B cell (primary cell): ENCODE measurements around the gene PRSS21.

ENCODE experiments used
- EZH2 ChIP-seq: IDR thresholded peaks from 2 replicates; pipeline ENCODE4 v1.6.1; 2012; ENCODE audit warnings: borderline replicate concordance, low read depth, mild to moderate bottlenecking, moderate library complexity, low read length; ENCODE audit not compliant: insufficient read depth, poor library complexity, severe bottlenecking
- TF ChIP-seq, protein P1 (sequence below): fragments of 200-600 bp; IDR thresholded peaks from one replicate; pipeline ENCODE4 v1.8.0; 2022; ENCODE audit warnings: antibody characterized with exemption, mild to moderate bottlenecking

DNA sequence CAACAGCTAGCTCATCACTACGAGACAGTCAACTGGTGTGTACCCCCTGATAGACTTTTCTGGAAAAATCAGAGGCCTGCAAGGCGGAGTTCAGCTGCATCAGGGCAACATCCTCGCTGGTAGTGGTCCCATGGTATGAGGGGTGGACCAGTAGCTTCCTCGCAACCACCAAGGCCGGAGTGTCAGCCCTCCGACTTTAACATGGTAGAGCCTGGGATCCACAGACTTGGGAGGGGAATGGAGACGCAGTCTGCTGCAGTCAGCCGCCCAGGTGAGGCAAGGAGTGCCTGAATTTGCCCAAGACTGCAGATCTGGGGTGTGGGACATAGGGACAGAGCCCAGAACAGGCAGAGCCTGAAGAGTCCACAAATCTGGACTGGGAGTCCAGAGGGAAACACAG lies 26.5 kb downstream of the PRSS21 start:
- TF ChIP-seq, protein P1, sequence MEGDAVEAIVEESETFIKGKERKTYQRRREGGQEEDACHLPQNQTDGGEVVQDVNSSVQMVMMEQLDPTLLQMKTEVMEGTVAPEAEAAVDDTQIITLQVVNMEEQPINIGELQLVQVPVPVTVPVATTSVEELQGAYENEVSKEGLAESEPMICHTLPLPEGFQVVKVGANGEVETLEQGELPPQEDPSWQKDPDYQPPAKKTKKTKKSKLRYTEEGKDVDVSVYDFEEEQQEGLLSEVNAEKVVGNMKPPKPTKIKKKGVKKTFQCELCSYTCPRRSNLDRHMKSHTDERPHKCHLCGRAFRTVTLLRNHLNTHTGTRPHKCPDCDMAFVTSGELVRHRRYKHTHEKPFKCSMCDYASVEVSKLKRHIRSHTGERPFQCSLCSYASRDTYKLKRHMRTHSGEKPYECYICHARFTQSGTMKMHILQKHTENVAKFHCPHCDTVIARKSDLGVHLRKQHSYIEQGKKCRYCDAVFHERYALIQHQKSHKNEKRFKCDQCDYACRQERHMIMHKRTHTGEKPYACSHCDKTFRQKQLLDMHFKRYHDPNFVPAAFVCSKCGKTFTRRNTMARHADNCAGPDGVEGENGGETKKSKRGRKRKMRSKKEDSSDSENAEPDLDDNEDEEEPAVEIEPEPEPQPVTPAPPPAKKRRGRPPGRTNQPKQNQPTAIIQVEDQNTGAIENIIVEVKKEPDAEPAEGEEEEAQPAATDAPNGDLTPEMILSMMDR, result no peak
- no peak for TF ChIP-seq EZH2
